Neuronal stem cell (in vitro differentiated cells): ENCODE measurements around the gene MAZ.

ENCODE experiments used
- DNase-seq: peaks from one replicate; pipeline ENCODE4 v3.0.0-alpha.2; 2013; ENCODE audit warnings: low spot score
- H2AFZ ChIP-seq: one replicate; pipeline ENCODE4 v1.6.1; 2013; ENCODE audit warnings: mild to moderate bottlenecking, low read length, inconsistent platforms
- H2AK5ac ChIP-seq: 2 replicates; pipeline ENCODE4 v1.6.1; 2013; ENCODE audit warnings: low read depth, mild to moderate bottlenecking, inconsistent platforms, low read length, moderate library complexity, mixed read lengths
- H2BK120ac ChIP-seq: 2 replicates; pipeline ENCODE4 v1.6.1; 2013; ENCODE audit warnings: low read depth, mild to moderate bottlenecking, inconsistent platforms, low read length, moderate library complexity, mixed read lengths
- H2BK12ac ChIP-seq: one replicate; pipeline ENCODE4 v1.6.1; 2013; ENCODE audit warnings: low read length, inconsistent platforms
- H2BK15ac ChIP-seq: 2 replicates; pipeline ENCODE4 v1.6.1; 2013; ENCODE audit warnings: mild to moderate bottlenecking, low read length, inconsistent platforms, mixed read lengths
- H2BK5ac ChIP-seq: one replicate; pipeline ENCODE4 v1.6.1; 2013; ENCODE audit warnings: inconsistent platforms, mild to moderate bottlenecking, low read length, moderate library complexity
- H3K14ac ChIP-seq: one replicate; pipeline ENCODE4 v1.6.1; 2013; ENCODE audit warnings: low read length, inconsistent platforms
- H3K18ac ChIP-seq: 2 replicates; pipeline ENCODE4 v1.6.1; 2013; ENCODE audit warnings: low read length, inconsistent platforms
- H3K23ac ChIP-seq: 2 replicates; pipeline ENCODE4 v1.6.1; 2013; ENCODE audit warnings: low read depth, mild to moderate bottlenecking, mixed read lengths, low read length, inconsistent platforms; ENCODE audit not compliant: poor library complexity
- H3K27ac ChIP-seq: replicated peaks from 3 replicates; pipeline ENCODE4 v1.5.1; 2013; ENCODE audit warnings: low read length, inconsistent platforms
- H3K27me3 ChIP-seq, 3 experiments: 2 replicates each; pipeline ENCODE4 v1.6.1; 2013; ENCODE audit warnings: low read length in 3 of 3, mild to moderate bottlenecking in 2 of 3, inconsistent platforms in 1 of 3, low read depth in 1 of 3, mixed read lengths in 1 of 3, moderate library complexity in 1 of 3; ENCODE audit not compliant: control insufficient read depth in 3 of 3, insufficient read depth in 3 of 3
- H3K36me3 ChIP-seq, 2 donors: replicated peaks in 1 of 2; 2 replicates each; pipeline ENCODE4 v1.6.1; 2013; ENCODE audit warnings: low read length in 2 of 2; ENCODE audit not compliant: control insufficient read depth in 2 of 2, insufficient read depth in 2 of 2
- H3K4ac ChIP-seq: 2 replicates; pipeline ENCODE4 v1.6.1; 2013; ENCODE audit warnings: inconsistent platforms, mild to moderate bottlenecking, low read length, moderate library complexity
- H3K4me1 ChIP-seq, 2 donors: 1 replicate in 1 of 2; 2 replicates in 1 of 2; pipeline ENCODE4 v1.6.1; 2013; ENCODE audit warnings: low read length in 2 of 2, low read depth in 1 of 2; ENCODE audit not compliant: control insufficient read depth in 2 of 2, insufficient read depth in 1 of 2
- H3K4me2 ChIP-seq: one replicate; pipeline ENCODE4 v1.6.1; 2013; ENCODE audit warnings: mild to moderate bottlenecking, low read length, inconsistent platforms; ENCODE audit not compliant: insufficient read depth, poor library complexity, severe bottlenecking
- H3K4me3 ChIP-seq, 2 donors: 2 replicates each; pipeline ENCODE4 v1.5.1; 2013; ENCODE audit warnings: low read length in 2 of 2, mild to moderate bottlenecking in 2 of 2, inconsistent platforms in 1 of 2, moderate library complexity in 1 of 2
- H3K79me1 ChIP-seq: one replicate; pipeline ENCODE4 v1.6.1; 2013; ENCODE audit warnings: low read depth, mild to moderate bottlenecking, inconsistent platforms, low read length, moderate library complexity
- H3K9ac ChIP-seq: one replicate; pipeline ENCODE4 v1.6.1; 2013; ENCODE audit warnings: mild to moderate bottlenecking, low read depth, low read length, inconsistent platforms; ENCODE audit not compliant: poor library complexity
- H3K9me3 ChIP-seq, 2 donors: replicated peaks in 1 of 2; 2 replicates each; pipeline versions ENCODE3 to v1.6.1; 2013; ENCODE audit warnings: low read length in 2 of 2, mild to moderate bottlenecking in 2 of 2, inconsistent platforms in 1 of 2, low read depth in 1 of 2, mixed read lengths in 1 of 2, moderate library complexity in 1 of 2; ENCODE audit not compliant: control insufficient read depth in 2 of 2, insufficient read depth in 1 of 2
- H4K8ac ChIP-seq: one replicate; pipeline ENCODE4 v1.6.1; 2013; ENCODE audit warnings: low read depth, mild to moderate bottlenecking, inconsistent platforms, low read length, moderate library complexity
- H4K91ac ChIP-seq: one replicate; pipeline ENCODE4 v1.6.1; 2013; ENCODE audit warnings: low read length, low read depth, mild to moderate bottlenecking, inconsistent platforms; ENCODE audit not compliant: poor library complexity
- WGBS, 2 donors: extraction: QIAGEN DNeasy Blood & Tissue Kit; methylation state at CpG; one replicate each; pipeline ENCODE4 v1.1.7; 2013; ENCODE audit warnings: missing lambda C conversion rate in 2 of 2, mixed read lengths in 1 of 2; ENCODE audit not compliant: insufficient read length in 2 of 2, insufficient replicate concordance in 1 of 2; ENCODE audit errors: extremely low coverage in 2 of 2; 5-methylcytosine and 5-hydroxymethylcytosine counted together

MAZ gene

GRCh38 chr16:29850998-29851397 is 44.7 kb downstream of the MAZ start:
- no peak overlapping the region for H4K8ac ChIP-seq
- no peak overlapping the region for H2AK5ac ChIP-seq
- H3K18ac ChIP-seq: no peak overlapping the region
- no peak overlapping the region for H3K14ac ChIP-seq
- no peak overlapping the region for H3K23ac ChIP-seq
- H3K79me1 ChIP-seq: no peaks in the 10 kb centered on the region
- H3K4me3 ChIP-seq: no peak overlapping the region
- no peak overlapping the region for H2AFZ ChIP-seq
- no peaks in the 10 kb centered on the region for H3K36me3 ChIP-seq
- no peak overlapping the region for H2BK12ac ChIP-seq
- H2BK120ac ChIP-seq: no peak overlapping the region
- no peak for DNase-seq
- no peaks in the 10 kb centered on the region for H3K9me3 ChIP-seq
- H3K4me1 ChIP-seq: peaks cover 0 to 3% of the 10 kb centered on the region in 2 donors
- no peak overlapping the region for H3K4me2 ChIP-seq
- H3K4ac ChIP-seq: no peak overlapping the region
- no peaks in the 10 kb centered on the region for H3K27me3 ChIP-seq
- no CpG with 5 or more reads among the region's 3 CpGs for WGBS, 2 donors
- no peak overlapping the region for H3K9ac ChIP-seq
- H4K91ac ChIP-seq: no peak overlapping the region
- H3K27ac ChIP-seq: no peak overlapping the region
- no peak overlapping the region for H2BK15ac ChIP-seq
- H2BK5ac ChIP-seq: no peak overlapping the region

GRCh38 chr16:29852654-29853053 is 46.3 kb downstream of the MAZ start:
- no peaks in the 10 kb centered on the region for H3K9me3 ChIP-seq
- no peak overlapping the region for H4K8ac ChIP-seq
- no peaks in the 10 kb centered on the region for H3K36me3 ChIP-seq
- H3K27me3 ChIP-seq: no peaks in the 10 kb centered on the region
- H2BK12ac ChIP-seq: no peak overlapping the region
- peaks cover 0 to 3% of the 10 kb centered on the region in 2 donors for H3K4me1 ChIP-seq
- no peak overlapping the region for H2BK15ac ChIP-seq
- H3K4me3 ChIP-seq: no peak overlapping the region
- no peak for DNase-seq
- no peak overlapping the region for H2AK5ac ChIP-seq
- H3K79me1 ChIP-seq: no peaks in the 10 kb centered on the region
- H3K27ac ChIP-seq: no peak overlapping the region
- H3K14ac ChIP-seq: no peak overlapping the region
- H2BK120ac ChIP-seq: no peak overlapping the region
- H3K18ac ChIP-seq: no peak overlapping the region
- no peak overlapping the region for H3K23ac ChIP-seq
- H2AFZ ChIP-seq: peak overlapping the region; percentile 45
- H3K4ac ChIP-seq: no peak overlapping the region
- no CpG with 5 or more reads among the region's 7 CpGs for WGBS, 2 donors
- H3K9ac ChIP-seq: no peak overlapping the region
- H4K91ac ChIP-seq: no peak overlapping the region
- no peak overlapping the region for H2BK5ac ChIP-seq
- no peak overlapping the region for H3K4me2 ChIP-seq

GRCh38 chr16:29854520-29855100 is 48.3 kb downstream of the MAZ start:
- Histone ChIP-seq H2AK5ac (no peak overlapping the region), H3K23ac (no peak overlapping the region), H3K9me3 (no peaks in the 10 kb centered on the region), H3K18ac (no peak overlapping the region), H2BK5ac (no peak overlapping the region), H4K91ac (no peak overlapping the region), H3K36me3 (peaks cover 10 to 12% of the 10 kb centered on the region in 2 donors), H3K4me2 (no peak overlapping the region), H2AFZ (no peak overlapping the region), H3K4me3 (no peak overlapping the region), H2BK120ac (no peak overlapping the region), H3K4me1 (no peaks in the 10 kb centered on the region), H2BK12ac (no peak overlapping the region), H3K79me1 (no peaks in the 10 kb centered on the region), H3K27ac (no peak overlapping the region), H4K8ac (no peak overlapping the region), H2BK15ac (no peak overlapping the region), H3K14ac (no peak overlapping the region), H3K27me3 (no peaks in the 10 kb centered on the region), H3K9ac (no peak overlapping the region), H3K4ac (no peak overlapping the region)
- no CpG with 5 or more reads among the region's 5 CpGs for WGBS, 2 donors
- no peak for DNase-seq

- no peak overlapping the region for H3K9ac ChIP-seq
- no peak overlapping the region for H3K23ac ChIP-seq
- WGBS, 2 donors: no CpG with 5 or more reads among the region's 7 CpGs
- H2AFZ ChIP-seq: no peak overlapping the region
- no peak overlapping the region for H3K4me2 ChIP-seq
- peaks cover 7% of the 10 kb centered on the region for H3K79me1 ChIP-seq
- no peak overlapping the region for H4K91ac ChIP-seq
- no peak overlapping the region for H2AK5ac ChIP-seq
- DNase-seq: no peak
- no peak overlapping the region for H3K27ac ChIP-seq
- peaks cover 20 to 22% of the 10 kb centered on the region in 2 donors for H3K36me3 ChIP-seq
- H3K27me3 ChIP-seq: no peaks in the 10 kb centered on the region
- H2BK15ac ChIP-seq: no peak overlapping the region
- H3K4me3 ChIP-seq: no peak overlapping the region
- no peaks in the 10 kb centered on the region for H3K9me3 ChIP-seq
- no peak overlapping the region for H4K8ac ChIP-seq
- no peak overlapping the region for H2BK12ac ChIP-seq
- H3K14ac ChIP-seq: no peak overlapping the region
- no peak overlapping the region for H2BK120ac ChIP-seq
- H3K18ac ChIP-seq: no peak overlapping the region
- H3K4ac ChIP-seq: no peak overlapping the region
- no peak overlapping the region for H2BK5ac ChIP-seq
- peaks cover 3 to 5% of the 10 kb centered on the region in 2 donors for H3K4me1 ChIP-seq
These were observed 50.9 kb downstream of the MAZ start for GRCh38 chr16:29857133-29857760.
